Mammary epithelial cell (primary cell): ENCODE measurements around the gene N4BP2L1.

Source experiments
- EZH2 ChIP-seq: IDR thresholded peaks from 2 replicates; pipeline ENCODE4 v1.6.1; 2012; ENCODE audit warnings: low read length, inconsistent platforms, borderline replicate concordance
- TF ChIP-seq, protein P1 (sequence below), 2 donors: IDR thresholded peaks in 1 of 2; conservative IDR thresholded peaks in 1 of 2; 2 replicates each; pipeline ENCODE4 v1.5.1; 2011 to 2012; ENCODE audit warnings: inconsistent platforms in 2 of 2, low read length in 2 of 2, mild to moderate bottlenecking in 2 of 2, control low read depth in 1 of 2, low read depth in 1 of 2; ENCODE audit not compliant: insufficient read depth in 1 of 2; ENCODE audit errors: extremely low read depth in 1 of 2

DNA sequence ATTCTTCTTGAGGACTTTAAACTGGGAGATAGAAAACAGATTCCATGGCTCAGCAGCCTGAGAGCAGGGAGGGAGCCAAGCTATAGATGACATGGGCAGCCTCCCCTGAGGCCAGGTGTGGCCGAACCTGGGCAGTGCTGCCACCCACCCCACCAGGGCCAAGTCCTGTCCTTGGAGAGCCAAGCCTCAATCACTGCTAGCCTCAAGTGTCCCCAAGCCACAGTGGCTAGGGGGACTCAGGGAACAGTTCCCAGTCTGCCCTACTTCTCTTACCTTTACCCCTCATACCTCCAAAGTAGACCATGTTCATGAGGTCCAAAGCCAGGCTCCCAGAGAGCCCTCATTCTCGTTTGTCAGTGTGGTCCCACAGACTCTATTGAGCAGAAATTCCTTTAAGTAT, 8.1 kb downstream of the N4BP2L1 start:
- TF ChIP-seq, protein P1, sequence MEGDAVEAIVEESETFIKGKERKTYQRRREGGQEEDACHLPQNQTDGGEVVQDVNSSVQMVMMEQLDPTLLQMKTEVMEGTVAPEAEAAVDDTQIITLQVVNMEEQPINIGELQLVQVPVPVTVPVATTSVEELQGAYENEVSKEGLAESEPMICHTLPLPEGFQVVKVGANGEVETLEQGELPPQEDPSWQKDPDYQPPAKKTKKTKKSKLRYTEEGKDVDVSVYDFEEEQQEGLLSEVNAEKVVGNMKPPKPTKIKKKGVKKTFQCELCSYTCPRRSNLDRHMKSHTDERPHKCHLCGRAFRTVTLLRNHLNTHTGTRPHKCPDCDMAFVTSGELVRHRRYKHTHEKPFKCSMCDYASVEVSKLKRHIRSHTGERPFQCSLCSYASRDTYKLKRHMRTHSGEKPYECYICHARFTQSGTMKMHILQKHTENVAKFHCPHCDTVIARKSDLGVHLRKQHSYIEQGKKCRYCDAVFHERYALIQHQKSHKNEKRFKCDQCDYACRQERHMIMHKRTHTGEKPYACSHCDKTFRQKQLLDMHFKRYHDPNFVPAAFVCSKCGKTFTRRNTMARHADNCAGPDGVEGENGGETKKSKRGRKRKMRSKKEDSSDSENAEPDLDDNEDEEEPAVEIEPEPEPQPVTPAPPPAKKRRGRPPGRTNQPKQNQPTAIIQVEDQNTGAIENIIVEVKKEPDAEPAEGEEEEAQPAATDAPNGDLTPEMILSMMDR (conservative IDR thresholded peaks at IDR 0.05 in 1 of 2, IDR thresholded peaks at IDR 0.05 in 1 of 2; ENCODE audit: extremely low read depth in 1 of 2, insufficient read depth in 1 of 2, low read depth in 1 of 2, low read length in 2 of 2): no peak
- TF ChIP-seq EZH2: no peak
